AG09309 (cell line): Measurements from ENCODE around the gene TPPP2.

Source experiments
- DNase-seq: peaks from one replicate; pipeline ENCODE4 v3.0.0-alpha.2; 2010; ENCODE audit warnings: low read depth
- H3K4me3 ChIP-seq: 2 replicates; pipeline ENCODE4 v1.5.1; 2011; ENCODE audit warnings: mild to moderate bottlenecking, low read depth, low read length, moderate library complexity; ENCODE audit not compliant: control insufficient read depth
- CTCF ChIP-seq: IDR thresholded peaks from 2 replicates; pipeline ENCODE4 v1.5.1; 2011; ENCODE audit warnings: mild to moderate bottlenecking, low read depth, low read length, inconsistent platforms; ENCODE audit not compliant: insufficient read depth, control insufficient read depth; ENCODE audit errors: missing control alignments

The TPPP2 gene

GRCh38 chr14:20989787-20990600, 40.0 kb upstream of the TPPP2 start, which contains the start of gene METTL17:
METTL17 (plus strand) TSS chr14:20989980; CDS start chr14:20990003, 23 bp downstream.
- H3K4me3 ChIP-seq: peak within 1 kb of the TSS; percentile 79
- DNase-seq: peak; percentile 95
- TF ChIP-seq CTCF: peak; percentile 47

GRCh38 chr14:20996521-20996920, 33.5 kb upstream of the TPPP2 start:
- no peak for TF ChIP-seq CTCF
- no peak for DNase-seq

GRCh38 chr14:20997115-20997514, 32.9 kb upstream of the TPPP2 start:
- H3K4me3 ChIP-seq: no peak overlapping the region
- no peak for TF ChIP-seq CTCF
- DNase-seq: no peak

More at GRCh38 chr14:20996521-20996920, 33.5 kb upstream of the TPPP2 start:
- no peak overlapping the region for H3K4me3 ChIP-seq

GRCh38 chr14:20997564-20997963, 32.5 kb upstream of the TPPP2 start:
- no peak overlapping the region for H3K4me3 ChIP-seq
- DNase-seq: no peak
- no peak for TF ChIP-seq CTCF

GRCh38 chr14:20998139-20998538, 31.9 kb upstream of the TPPP2 start:
- no peak for TF ChIP-seq CTCF
- DNase-seq: no peak
- no peak overlapping the region for H3K4me3 ChIP-seq

- DNase-seq: peak; percentile 57
- H3K4me3 ChIP-seq: no peak within 1 kb of the TSS
- TF ChIP-seq CTCF: no peak
Measured at GRCh38 chr14:20998674-20999366, 31.2 kb upstream of the TPPP2 start, which contains the start of gene SLC39A2. SLC39A2 (plus strand) TSS chr14:20999293; CDS start chr14:20999447, 154 bp downstream.
